ENCODE data around the gene EPN1.

EPN1 gene

GRCh38 chr19:55661826-55662225 is 13.2 kb upstream of the EPN1 start:
- DNase-seq, result no peak

DNA sequence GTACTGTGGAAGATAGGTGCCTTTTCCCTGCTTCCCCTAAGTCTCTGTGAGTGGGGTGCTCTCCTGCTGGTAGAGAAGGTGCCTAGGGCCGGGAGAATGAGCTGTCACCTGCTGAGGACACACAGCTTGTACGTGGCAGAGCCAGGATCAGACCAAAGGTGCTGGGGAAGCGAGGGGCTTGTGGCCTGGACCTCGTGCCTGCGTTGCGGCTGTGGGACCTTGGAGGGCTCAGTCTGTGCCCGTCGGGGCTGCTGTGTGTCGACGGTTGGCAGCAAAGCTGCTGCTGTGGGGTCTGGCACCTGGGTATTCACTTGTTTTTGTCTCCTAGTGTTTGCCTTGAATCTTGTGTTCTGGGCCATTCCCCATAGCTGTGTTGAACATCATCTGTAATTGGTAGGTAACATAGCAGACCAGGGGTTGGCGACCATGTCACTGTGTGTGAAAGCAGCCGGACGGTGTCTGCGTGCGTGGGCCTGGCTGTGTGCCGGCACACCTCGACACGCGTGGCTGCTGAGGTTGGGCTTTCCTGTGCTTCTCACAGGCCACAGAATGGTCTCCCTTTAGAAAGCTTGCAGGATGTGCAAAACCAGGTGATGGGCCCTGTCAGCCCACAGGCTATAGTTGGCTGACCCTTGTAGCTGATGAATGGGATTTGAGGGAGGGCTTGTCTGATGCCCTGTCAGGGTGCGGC is 11.0 kb upstream of the EPN1 start:
- DNase-seq, result no peak

DNA sequence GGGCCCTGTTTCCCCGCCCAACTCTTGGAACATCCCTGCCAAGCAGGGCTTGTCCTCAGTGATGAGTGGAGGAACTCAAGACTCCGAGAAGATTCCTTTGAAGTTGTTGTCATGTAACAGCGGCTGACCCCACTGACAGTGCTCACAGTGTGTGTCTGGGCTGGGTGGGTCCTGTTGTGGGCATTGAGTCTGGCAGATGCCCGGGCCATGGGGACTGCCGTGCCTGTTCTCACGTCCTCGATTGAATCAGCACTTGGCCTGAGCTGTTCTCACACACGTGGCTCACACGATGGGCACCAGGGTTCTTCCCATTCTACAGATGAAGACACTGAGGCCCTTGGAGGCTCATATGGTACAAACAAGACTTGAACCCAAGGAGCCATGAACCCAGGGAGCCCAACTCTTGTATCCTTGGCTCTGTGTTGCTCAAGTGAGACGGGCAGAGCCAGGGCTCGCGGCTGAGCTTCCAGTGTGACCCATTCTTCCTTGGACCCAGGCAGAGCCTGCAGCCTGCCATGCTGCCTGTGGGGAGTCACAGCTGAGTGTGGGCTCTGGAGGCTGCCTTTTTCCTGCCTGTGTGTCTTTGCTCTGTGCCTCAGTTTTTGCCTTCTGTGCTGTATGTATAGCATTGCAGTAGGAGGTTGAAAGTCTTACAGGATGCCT is 8.6 kb upstream of the EPN1 start:
- no peak for DNase-seq

- DNase-seq, result no peak
Measured at GRCh38 chr19:55667006-55667381, 8.0 kb upstream of the EPN1 start.

GRCh38 chr19:55667511-55667910 is 7.5 kb upstream of the EPN1 start:
- no peak for DNase-seq

DNA sequence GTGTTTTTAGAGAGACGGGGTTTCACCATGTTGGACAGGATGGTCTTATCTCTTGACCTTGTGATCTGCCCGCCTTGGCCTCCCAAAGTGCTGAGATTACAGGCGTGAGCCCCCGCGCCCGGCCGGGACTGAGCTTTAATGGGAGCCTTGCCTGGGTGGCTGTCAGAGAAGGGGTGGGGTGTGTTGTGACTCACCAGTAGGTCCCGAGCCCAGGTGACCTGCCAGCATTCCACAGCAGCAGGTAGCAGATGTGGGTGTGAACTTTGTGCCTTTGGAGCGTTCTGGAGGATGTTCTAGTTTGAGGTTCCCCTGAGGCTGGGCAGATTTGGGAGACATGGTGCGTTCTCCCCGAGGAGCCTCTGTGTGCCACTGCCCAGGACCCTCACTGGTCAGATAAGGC is 7.1 kb upstream of the EPN1 start:
- DNase-seq, result no peak

GRCh38 chr19:55668603-55669348 is 6.2 kb upstream of the EPN1 start:
- no peak for DNase-seq

- DNase-seq, result no peak
Measured at GRCh38 chr19:55669418-55670279, 5.4 kb upstream of the EPN1 start.

DNA sequence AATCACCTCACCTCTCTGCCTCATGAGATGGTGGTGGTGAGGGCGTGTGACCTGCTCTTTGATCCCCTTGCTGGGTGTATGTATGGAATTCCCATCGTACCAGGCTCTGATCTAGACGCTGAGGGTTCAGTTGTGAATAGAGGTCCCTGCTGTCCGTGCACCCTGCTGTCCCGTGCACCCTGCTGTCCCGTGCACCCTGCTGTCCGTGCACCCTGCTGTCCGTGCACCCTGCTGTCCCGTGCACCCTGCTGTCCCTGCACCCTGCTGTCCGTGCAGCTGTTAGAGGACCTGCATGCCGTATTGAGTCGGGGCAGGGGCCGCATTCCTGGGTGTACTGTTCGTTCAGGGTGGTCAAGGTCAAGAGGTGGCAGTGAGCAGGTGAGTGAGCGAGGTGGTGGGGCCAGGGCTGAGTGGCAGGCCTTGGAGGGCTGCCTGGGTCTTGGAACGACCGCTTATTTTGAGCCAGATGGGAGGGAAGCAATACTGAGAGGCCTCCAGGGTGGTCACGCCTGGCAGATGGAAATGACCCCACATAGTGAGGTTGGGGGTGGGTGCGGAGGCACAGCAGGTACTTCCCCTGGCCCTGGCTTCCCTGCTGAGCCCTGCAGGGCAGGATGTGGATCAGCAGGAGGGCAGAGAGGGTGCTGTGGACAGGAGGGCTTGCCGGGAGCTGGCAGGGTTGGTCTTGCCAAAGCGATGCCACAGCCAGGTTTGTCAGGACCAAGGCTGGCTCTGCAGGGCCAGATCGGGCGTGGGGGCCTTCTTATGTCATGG is 4.6 kb upstream of the EPN1 start:
- peak; percentile 60 for DNase-seq

DNA sequence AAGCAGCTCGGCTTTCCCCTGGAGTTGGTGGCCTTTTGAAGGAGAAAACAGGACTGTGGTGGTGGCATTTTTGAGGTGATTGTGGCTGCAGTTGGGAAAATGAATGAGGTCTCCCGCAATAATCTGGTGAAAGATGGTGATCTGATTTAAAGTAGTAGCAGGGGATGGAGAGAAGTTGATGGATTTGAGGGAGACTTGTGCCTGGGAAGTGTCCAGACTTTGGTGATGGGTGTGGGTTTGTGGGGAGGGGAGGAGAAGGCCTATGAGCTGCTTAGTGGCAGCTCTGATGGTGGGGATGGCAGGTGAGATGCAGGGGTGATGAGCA is 4.0 kb upstream of the EPN1 start:
- no peak for DNase-seq

DNA sequence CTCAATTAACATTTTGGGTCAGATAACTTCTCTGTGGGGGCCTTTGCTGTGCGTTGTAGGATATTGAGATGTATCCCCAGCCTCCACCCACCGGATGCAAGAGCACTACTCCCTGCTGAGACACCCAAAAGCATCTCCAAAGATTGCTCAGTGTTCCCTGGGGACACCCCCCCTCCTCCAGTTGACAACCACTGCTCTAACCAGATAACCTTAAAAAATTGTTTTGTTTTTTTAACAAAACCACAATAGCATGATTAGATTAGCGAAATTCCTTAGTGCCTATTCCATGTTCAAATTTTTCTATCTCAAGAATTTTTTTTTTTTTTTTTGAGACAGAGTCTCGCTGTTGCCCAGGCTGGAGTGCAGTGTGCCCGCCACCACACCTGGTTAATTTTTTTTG is 2.6 kb upstream of the EPN1 start:
- no peak for DNase-seq

GRCh38 chr19:55673465-55673864 is 1.6 kb upstream of the EPN1 start:
- no peak for DNase-seq

- no peak for DNase-seq
Measured at GRCh38 chr19:55673889-55674288, 1.1 kb upstream of the EPN1 start.

GRCh38 chr19:55674459-55674840 is 576 bp upstream of the EPN1 start:
- no peak for DNase-seq

DNA sequence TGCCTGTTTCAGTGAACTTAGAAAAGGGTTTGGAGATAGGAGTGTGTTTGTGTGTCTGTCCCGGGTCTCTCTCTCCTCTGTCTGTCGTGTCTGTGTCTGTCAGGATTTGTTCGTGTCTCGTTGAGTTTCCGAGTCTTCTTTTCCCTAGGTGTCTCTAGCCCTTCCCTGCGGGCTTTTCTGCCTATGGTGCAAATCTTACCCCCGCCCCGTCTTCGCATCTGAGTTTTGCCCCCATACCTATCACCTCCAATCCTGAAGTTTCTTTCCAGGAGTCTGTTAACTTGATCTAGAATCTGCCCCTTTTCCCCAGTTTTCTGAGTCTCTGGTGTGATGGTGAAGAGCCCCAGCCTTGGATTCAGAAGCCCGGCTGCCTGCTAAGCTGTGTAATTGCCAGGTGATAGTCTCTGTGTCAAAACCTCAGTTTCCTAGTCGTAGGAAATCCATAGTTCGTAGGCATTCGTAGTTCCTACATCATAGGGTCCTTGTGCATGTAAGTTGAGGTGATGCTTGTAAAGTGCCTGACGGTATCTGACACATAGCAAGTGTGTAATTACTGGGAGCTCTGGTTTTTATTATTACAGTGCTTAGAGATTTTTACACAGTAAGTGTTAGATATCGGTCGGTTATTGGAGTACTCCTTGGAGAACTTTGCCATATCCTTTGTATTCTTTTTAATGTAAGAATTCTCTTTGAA is 782 bp downstream of the EPN1 start:
- no peak for DNase-seq

DNA sequence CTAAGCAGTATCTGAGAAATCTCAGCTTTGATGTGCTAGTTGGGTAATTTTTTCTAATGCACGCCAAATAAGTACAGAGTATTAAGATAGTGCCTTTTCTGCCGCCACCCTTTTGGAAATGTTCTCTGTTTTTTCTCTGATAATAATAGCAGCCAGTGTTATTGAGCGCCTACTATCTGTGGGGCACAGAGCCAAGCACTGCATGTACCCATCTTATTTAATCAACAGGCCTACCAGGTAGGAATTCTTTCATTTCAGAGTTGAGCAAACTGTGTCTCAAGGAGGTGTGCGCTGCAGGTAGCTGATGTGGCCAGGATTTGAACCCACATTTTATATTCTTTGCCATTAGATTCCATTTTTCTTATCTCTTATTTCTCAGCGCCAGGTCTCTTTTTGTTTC is 1.4 kb downstream of the EPN1 start:
- no peak for DNase-seq

GRCh38 chr19:55676889-55677505 is 2.0 kb downstream of the EPN1 start:
- no peak for DNase-seq

GRCh38 chr19:55677572-55678028 is 2.6 kb downstream of the EPN1 start:
- no peak for DNase-seq

DNA sequence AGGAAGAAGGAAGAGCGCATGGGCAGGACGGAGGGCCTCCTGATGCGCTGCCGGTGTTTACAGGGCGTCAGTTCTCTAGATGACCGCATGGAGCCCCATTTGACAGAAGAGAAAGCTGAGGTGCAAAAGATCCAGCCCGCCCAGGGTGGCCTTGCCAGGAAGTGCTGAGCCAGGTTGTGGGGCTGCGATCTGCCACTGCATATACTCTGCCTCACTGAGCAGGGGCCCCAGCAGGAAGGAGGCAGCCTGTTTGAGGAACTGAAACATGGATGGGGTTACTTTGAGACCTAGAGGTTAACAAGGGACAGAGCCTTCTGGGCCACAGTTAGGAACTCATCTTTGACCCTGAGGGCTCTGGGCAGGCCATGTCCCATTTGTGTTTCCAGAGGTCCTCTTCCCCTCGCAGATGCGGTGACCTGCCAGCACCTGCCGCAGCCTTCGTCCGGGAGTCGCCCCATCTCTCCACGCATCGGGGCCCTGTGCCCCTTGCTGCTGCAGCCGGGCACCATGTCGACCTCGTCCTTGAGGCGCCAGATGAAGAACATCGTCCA is 3.2 kb downstream of the EPN1 start:
- peak; percentile 61 for DNase-seq

DNA sequence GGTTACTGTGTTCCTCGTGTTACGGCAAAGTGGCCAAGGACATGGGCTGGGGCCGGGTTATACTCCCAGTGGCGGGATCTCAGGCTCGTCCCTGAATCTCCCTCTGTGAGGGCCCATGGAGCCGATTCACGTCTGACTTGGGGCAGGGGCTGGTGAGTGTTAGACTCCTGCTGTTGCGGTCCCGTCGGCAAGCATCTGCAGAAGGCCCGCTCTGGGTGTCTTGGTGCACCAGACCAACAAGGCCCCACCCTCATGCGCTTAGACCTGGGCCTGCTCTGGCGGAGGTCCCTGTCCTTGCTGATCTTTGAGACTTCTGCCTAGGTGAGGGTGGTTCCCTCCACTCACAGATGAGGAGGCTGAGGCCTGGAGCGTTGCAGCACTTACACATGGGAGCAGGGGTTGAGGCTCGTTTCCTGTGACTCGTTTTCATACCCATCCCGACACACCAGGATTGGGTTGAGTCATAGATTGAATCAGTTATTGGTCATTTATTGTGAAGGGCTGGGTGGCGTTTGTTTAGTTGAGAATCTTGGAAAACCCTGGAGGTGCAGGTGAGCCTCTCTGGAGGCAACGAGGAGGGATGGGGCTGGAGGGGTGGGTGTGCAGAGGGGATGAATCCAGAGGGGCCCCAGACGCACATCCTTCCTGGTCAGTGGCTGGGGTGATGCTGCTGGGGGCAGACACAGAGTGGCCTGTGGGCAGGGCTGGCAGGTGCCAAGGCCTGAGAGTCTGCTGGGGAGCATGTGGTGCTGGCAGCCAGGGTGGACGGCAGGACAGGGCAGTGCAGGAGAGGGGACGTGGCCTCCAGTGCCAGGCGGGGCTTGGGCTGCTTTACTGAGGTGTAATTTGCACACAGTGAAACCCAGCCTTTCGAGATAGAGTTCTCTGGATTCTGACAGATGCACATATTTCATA is 4.6 kb downstream of the EPN1 start:
- no peak for DNase-seq

Data from femur (tissue), 1 donor.